GM19372 (cell line): Measurements from ENCODE around the gene DPEP2NB.
A peak's percentile ranks its signal among the peaks of the same experiment; 100 is the strongest.
"Not testable (repeated sequence)": the region's sequence is repeated elsewhere in the genome, so short reads cannot be mapped to it uniquely, and the experiment has no call there.

Source experiments
- ATAC-seq: cut with Tn5 transposase; IDR thresholded peaks from one replicate; pipeline ENCODE4 v1.9.1; 2021; ENCODE audit warnings: mild to moderate bottlenecking, low read depth, moderate library complexity; ENCODE audit not compliant: unreplicated experiment

DPEP2NB gene

GRCh38 chr16:67987460-67988160, 28.1 kb downstream of the DPEP2NB start:
- no peak for ATAC-seq

- ATAC-seq: no peak
These were observed 28.8 kb downstream of the DPEP2NB start for GRCh38 chr16:67986949-67987348.

DNA sequence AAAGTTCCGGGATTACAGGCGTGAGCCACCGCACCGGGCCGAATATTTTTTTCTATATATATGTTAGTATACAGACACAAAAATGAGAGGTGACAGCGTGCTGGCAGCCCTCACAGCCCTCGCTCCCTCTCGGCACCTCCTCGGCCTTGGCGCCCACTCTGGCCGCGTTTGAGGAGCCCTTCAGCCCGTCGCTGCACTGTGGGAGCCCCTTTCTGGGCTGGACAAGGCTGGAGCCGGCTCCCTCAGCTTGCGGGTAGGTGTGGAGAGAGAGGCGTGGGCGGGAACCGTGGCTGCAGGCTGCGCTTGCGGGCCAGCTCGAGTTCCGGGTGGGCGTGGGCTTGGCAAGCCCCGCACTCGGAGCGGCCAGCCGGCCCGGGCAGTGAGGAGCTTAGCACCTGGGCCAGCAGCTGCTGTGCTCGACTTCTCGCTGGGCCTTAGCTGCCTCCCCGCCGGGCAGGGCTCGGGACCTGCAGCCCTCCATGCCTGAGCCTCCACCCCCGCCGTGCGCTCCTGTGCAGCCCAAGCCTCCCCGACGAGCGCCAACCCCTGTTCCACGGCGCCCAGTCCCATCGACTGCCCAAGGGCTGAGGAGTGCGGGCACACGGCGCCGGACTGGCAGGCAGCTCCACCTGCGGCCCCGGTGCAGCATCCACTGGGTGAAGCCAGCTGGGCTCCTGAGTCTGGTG, 33.6 kb downstream of the DPEP2NB start:
- no peak for ATAC-seq

GRCh38 chr16:67979955-67980678, 35.6 kb downstream of the DPEP2NB start, which contains the start of gene DPEP3:
Gene DPEP3, minus strand, starts transcription at chr16:67980499. Its CDS starts 119 bp downstream, at chr16:67980380.
- no peak for ATAC-seq

DNA sequence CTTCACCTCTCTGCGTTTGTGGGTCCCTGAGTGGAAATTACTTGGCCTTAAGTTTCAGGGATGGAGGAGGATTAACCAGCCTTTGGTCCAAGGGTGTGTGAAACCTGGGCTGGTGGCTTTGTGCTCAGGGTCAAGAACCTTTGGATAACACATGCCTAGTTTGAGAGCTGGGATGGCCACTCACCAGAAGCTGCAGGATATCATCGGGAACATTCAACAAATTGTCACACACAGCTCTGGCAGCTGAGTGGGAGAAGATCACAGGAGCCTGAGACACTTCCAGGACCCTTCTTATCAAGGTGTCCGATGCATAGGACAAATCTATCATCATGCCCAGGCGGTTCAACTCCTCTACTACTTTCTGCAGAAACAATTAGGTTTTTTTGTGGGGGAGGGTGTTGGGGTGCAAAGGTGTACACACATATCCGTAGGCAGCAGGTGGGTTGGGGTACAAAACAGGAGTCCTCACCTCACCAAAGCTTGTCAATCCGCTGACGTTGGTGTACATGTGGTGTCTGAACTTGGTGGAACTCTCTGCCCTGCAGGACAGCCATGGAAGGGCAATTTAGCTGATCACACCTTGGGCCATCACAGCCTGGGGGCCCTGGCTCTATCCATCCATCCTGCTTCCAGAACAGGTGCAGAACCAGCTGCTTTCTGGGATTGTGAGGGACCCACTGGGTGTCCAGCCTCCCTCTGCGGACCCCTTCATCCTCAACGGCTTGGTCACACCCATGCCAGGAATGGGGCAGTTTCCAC, 38.1 kb downstream of the DPEP2NB start:
- ATAC-seq: no peak

- ATAC-seq: no peak
These were observed 38.7 kb downstream of the DPEP2NB start for GRCh38 chr16:67977005-67977404.

DNA sequence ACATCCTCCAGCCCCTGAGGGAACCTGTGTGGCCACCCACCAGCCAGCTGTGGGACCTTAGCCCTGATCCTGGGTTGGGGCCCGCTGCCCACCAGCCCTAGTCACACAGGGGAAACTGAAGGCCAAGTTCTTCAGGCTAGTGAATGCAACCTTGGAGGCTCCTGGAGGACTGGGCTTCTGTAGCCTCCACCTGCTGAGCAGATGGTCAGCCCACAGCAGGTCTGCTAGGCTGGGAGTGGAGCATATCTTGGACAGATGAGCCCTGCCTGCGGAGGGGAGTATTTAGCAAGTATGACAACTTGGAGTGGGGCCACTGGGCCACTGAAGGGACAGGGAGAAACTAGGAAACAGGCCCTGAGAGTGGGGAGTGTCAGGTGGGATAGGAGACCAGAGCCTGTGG, 39.5 kb downstream of the DPEP2NB start:
- ATAC-seq: no peak

DNA sequence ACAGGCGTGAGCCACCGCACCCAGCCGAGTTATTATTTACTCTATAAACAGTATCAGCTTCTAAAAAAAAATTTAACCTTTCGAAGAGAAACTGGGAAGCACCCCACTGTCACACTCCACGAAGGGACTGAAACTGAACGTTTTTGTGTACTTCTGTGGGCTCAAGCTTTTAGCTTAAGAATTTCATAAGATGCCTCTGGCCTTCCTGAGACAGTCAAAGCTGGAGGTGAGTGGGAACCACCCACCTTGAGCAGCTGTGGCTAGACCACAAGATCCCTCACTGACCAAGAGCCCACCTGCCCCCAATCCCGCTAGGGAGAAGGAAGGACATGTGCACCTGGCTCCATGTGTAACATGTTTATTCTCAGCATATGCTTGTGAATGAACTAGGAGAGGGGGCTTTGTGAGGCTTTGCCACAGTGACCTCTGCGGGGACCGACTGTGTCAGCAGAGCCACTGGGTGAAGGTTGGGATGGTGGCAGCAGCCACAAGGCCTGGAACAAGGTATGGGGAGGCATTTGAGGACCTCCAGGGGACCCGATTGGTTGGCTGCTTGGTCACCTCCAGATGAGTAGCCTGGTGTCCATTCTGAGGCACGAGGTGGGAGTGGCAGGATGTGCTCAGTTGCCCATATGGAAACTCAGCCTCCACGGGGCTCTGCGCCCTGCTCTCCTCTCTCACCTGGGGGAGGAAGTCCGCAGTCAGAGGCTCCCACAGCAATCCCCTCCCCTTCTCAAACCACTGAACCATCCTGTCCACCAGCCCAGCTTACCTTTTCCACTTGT, 40.2 kb downstream of the DPEP2NB start:
- no peak for ATAC-seq

- ATAC-seq: not testable (repeated sequence)
These were observed 43.4 kb downstream of the DPEP2NB start for GRCh38 chr16:67972285-67972684.

GRCh38 chr16:67971111-67971510, 44.6 kb downstream of the DPEP2NB start:
- ATAC-seq: no peak

- no peak for ATAC-seq
These were observed 46.3 kb downstream of the DPEP2NB start for GRCh38 chr16:67969254-67970039.

DNA sequence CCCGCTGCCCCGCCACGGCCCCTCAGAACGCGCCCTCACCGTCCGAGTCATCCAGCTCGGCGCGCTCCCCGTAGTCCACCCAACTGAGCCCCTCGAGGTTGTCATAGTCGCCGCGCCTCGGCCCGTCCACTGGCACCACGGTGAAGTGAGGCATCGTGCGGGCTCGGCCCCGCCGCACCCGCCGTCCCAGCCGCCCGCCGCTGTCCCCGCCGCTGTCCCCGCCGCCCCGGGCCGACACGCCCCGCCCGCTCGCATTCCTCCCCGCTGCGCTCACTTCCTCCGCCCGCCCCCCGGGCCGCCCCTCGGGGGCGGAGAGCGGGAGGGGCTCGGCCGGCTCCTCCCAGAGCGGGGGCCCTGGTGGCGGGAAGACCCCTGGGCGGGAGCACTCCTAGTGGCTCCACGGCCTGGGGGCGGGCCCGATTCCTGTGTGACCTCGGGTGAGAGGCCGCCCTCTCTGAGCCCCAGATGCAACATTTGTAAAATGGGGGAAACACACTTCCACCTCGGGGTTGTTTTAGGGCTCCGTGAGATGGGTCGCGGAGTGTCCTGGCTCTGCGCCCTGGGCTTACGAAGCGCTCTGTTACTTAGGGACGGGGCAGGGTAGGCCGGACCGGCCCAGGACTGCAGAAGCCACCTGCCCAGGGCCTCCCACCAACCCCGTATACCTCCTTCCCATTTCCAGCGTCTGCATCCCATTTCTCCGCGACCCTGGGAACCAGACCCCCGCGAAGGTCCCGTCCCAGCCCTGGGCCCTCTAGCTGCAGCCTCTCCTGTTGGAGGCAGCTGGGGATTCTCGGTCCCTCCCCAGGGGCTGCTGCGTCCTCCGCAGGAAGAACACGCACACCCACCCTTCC, 47.1 kb downstream of the DPEP2NB start, which contains the start of gene SLC12A4:
Gene SLC12A4 (minus strand): TSS at position 238 of the 854 bp plus-strand sequence. CDS start 84 bp downstream, at position 154.
- ATAC-seq: peak; percentile 78

DNA sequence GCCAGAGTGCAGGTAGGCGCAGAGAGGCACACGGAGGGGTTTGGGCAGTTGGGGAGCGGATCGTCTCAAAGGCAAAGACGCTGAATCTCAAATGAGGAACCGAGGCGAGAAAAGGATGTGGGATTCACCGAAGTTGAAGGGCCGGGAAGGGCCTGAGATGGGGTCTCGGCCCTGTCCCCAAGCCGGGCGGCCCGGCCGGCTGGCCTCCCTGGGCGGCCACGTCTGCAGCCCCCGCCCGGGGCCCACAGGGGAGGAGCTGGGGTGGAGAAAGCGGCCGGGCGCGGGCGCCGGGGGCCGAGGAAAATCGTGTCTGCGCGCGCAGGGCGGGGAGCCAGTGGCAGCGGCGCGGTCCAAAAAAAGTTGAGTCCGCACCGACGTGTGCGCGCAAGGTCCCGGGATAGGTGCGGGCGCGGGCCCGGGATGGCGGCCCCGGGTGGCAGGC, 47.7 kb downstream of the DPEP2NB start:
- peak; percentile 24 for ATAC-seq

DNA sequence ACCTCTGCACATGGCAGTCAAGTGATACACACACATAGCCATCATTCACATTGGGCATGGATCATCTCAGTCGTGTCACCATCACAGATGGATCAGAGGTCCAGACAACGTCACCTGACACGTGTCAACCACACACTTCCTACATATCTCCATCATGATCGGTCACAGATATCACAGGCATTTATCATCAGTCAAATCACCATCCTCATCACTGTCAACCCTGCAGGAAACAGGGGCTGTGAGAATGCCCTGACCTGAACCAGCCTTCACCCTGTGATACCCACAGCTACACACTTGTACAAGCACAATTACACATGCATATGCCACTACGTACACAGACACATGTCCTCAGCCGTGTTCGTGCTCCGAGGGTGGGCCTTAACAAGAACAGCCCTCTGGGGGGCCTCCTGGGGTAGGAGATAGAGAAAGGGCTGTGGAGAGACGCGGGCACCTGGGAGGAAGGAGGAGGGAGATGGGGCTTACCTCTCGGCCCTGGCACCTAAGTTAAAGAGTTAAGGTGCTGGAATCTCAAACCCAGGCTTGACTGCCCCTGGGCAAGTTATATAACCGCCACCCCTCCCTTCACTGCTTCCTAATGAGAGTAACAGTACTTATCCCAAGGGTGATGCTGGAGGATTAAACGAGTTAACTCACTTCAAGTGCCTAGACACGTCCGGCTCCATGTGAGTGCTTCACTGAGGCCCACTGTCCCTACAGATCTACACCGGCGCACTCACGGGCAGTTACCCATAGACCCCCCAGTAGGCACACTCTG, 48.3 kb downstream of the DPEP2NB start:
- ATAC-seq: no peak

GRCh38 chr16:67966549-67967182, 49.0 kb downstream of the DPEP2NB start:
- no peak for ATAC-seq

DNA sequence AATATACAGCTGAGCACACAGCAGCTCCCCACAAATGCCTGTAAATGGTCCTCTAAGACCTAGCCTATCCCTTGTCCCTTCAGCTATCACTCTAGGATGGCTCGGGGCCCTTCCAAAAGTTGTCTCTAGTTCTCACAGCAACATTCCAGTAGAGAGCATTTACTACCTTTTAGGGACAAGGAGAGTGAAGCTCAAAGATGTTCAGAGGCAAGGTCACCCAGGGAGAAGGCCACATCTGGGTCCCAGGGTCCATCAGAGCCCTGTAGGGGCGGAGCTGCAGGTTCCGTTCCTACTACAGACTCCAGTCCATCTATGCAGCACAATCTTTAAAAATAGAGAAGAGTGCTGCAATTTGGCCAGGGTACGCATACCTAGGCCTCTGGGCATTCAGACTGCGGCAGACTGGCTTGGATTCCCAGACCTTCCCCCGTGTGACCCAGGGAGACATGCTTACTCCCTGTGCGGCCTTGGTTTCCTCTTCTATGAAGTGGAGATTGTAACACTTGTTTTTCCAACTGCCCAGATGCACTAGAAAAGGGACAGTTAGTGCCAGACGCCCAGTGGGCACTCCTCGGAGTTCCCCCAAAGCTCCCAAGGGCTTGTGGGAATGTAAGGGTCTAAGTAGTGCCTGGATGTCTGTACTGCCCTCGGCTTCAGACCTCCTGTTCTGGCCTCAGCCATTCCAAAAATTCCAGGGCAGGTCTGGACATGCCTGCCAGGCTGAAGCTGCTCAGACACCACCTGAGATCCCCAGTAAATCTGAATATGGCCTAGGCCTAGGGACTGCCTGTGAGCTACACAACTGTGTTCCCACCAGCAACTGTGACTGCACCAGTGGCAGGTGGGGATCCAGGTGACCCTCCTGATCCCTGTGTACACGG, 49.8 kb downstream of the DPEP2NB start:
- ATAC-seq: no peak
